SK-N-SH treated with all-trans-retinoic acid at 6 μM for 48 hours (cell line): ENCODE data around the gene SLC30A10.

Experiments
- ATAC-seq: fragments of 200-7000 bp; cut with Tn5 transposase; 3 replicates; pipeline ENCODE4 v1.9.1; 2020; ENCODE audit warnings: mild to moderate bottlenecking, moderate library complexity
- ARNTL ChIP-seq: fragments of 450-650 bp; formaldehyde crosslinking; IDR thresholded peaks from 2 replicates; pipeline ENCODE4 v1.5.0; 2020; ENCODE audit warnings: low read depth, mild to moderate bottlenecking, moderate library complexity, borderline replicate concordance
- BACH2 ChIP-seq: fragments of 250-450 bp; sonication (Bioruptor Pico); IDR thresholded peaks from 2 replicates; pipeline ENCODE4 v1.9.0; 2021; ENCODE audit warnings: mild to moderate bottlenecking, borderline replicate concordance
- CREB5 ChIP-seq: fragments of 250-450 bp; sonication (Bioruptor Pico); IDR thresholded peaks from 2 replicates; pipeline ENCODE4 v1.5.1; 2020; ENCODE audit warnings: low read depth, mild to moderate bottlenecking, moderate library complexity
- CSDC2 ChIP-seq: fragments of 250-450 bp; sonication (Bioruptor Pico); IDR thresholded peaks from 2 replicates; pipeline ENCODE4 v1.5.0; 2020; ENCODE audit warnings: mild to moderate bottlenecking, moderate library complexity
- CSRNP3 ChIP-seq: fragments of 250-450 bp; sonication (Bioruptor Pico); IDR thresholded peaks from 2 replicates; pipeline ENCODE4 v1.5.1; 2021; ENCODE audit warnings: mild to moderate bottlenecking, moderate library complexity
- ESRRG ChIP-seq: fragments of 250-450 bp; sonication (Bioruptor Pico); IDR thresholded peaks from 2 replicates; pipeline ENCODE4 v1.6.1; 2021; ENCODE audit warnings: mild to moderate bottlenecking
- GLIS3 ChIP-seq: fragments of 250-450 bp; sonication (Bioruptor Pico); IDR thresholded peaks from 2 replicates; pipeline ENCODE4 v1.5.0; 2020; ENCODE audit warnings: mild to moderate bottlenecking, moderate library complexity
- ISL1 ChIP-seq: fragments of 250-450 bp; sonication (Bioruptor Pico); IDR thresholded peaks from 2 replicates; pipeline ENCODE4 v2.1.2; 2022; ENCODE audit warnings: mild to moderate bottlenecking, moderate library complexity
- OSR1 ChIP-seq: fragments of 250-450 bp; sonication (Bioruptor Pico); IDR thresholded peaks from 2 replicates; pipeline ENCODE4 v1.8.0; 2022; ENCODE audit warnings: moderate library complexity, mild to moderate bottlenecking, inconsistent platforms
- PATZ1 ChIP-seq: fragments of 250-450 bp; sonication (Bioruptor Pico); IDR thresholded peaks from 2 replicates; pipeline ENCODE4 v1.8.0; 2020; ENCODE audit warnings: mild to moderate bottlenecking, moderate library complexity, borderline replicate concordance
- POU6F1 ChIP-seq: fragments of 250-450 bp; sonication (Bioruptor Pico); IDR thresholded peaks from 2 replicates; pipeline ENCODE4 v1.8.0; 2021; ENCODE audit warnings: low read depth, mild to moderate bottlenecking, moderate library complexity, borderline replicate concordance
- PPARA ChIP-seq: fragments of 250-450 bp; sonication (Bioruptor Pico); IDR thresholded peaks from 2 replicates; pipeline ENCODE4 v1.5.0; 2020; ENCODE audit warnings: mild to moderate bottlenecking, borderline replicate concordance
- RARB ChIP-seq: fragments of 250-450 bp; sonication (Bioruptor Pico); IDR thresholded peaks from 2 replicates; pipeline ENCODE4 v1.8.0; 2021; ENCODE audit warnings: mild to moderate bottlenecking, moderate library complexity
- SNAI2 ChIP-seq: fragments of 250-450 bp; sonication (Bioruptor Pico); IDR thresholded peaks from 2 replicates; pipeline ENCODE4 v1.5.0; 2020; ENCODE audit warnings: mild to moderate bottlenecking, moderate library complexity
- TCF4 ChIP-seq: fragments of 250-450 bp; sonication (Bioruptor Pico); IDR thresholded peaks from 2 replicates; pipeline ENCODE4 v1.8.0; 2021; ENCODE audit warnings: mild to moderate bottlenecking, moderate library complexity, borderline replicate concordance
- TOX ChIP-seq: fragments of 250-450 bp; sonication (Bioruptor Pico); IDR thresholded peaks from 2 replicates; pipeline ENCODE4 v1.8.0; 2021; ENCODE audit warnings: mild to moderate bottlenecking, moderate library complexity, borderline replicate concordance
- TSHZ2 ChIP-seq: fragments of 250-450 bp; sonication (Bioruptor Pico); IDR thresholded peaks from 2 replicates; pipeline ENCODE4 v1.5.0; 2020; ENCODE audit warnings: mild to moderate bottlenecking, moderate library complexity
- ZC3H10 ChIP-seq: fragments of 250-450 bp; sonication (Bioruptor Pico); IDR thresholded peaks from 2 replicates; pipeline ENCODE4 v1.5.1; 2021; ENCODE audit warnings: mild to moderate bottlenecking, moderate library complexity
- ZFP3 ChIP-seq: fragments of 250-450 bp; sonication (Bioruptor Pico); IDR thresholded peaks from 2 replicates; pipeline ENCODE4 v1.5.0; 2020; ENCODE audit warnings: mild to moderate bottlenecking, moderate library complexity
- ZFP30 ChIP-seq: fragments of 450-650 bp; formaldehyde crosslinking; IDR thresholded peaks from 2 replicates; pipeline ENCODE4 v1.5.0; 2022; ENCODE audit warnings: mild to moderate bottlenecking, moderate library complexity
- ZNF565 ChIP-seq: fragments of 450-650 bp; formaldehyde crosslinking; conservative IDR thresholded peaks from 2 replicates; pipeline ENCODE4 v1.5.0; 2020; ENCODE audit warnings: low read depth, mild to moderate bottlenecking, moderate library complexity
- ZNF70 ChIP-seq: fragments of 450-650 bp; formaldehyde crosslinking; IDR thresholded peaks from 2 replicates; pipeline ENCODE4 v1.5.0; 2020; ENCODE audit warnings: mild to moderate bottlenecking, moderate library complexity
- ZNF8 ChIP-seq: fragments of 450-650 bp; formaldehyde crosslinking; IDR thresholded peaks from 2 replicates; pipeline ENCODE4 v1.5.0; 2020; ENCODE audit warnings: mild to moderate bottlenecking, moderate library complexity

The SLC30A10 gene

GRCh38 chr1:219902951-219903350, 25.4 kb downstream of the SLC30A10 start:
- no peak for ATAC-seq
- TF ChIP-seq ISL1 (CRISPR knock-in tag), result no peak
- no peak for TF ChIP-seq GLIS3
- TF ChIP-seq ZNF565 (CRISPR knock-in tag), result no peak
- TF ChIP-seq BACH2 (CRISPR knock-in tag), result no peak
- no peak for TF ChIP-seq ZFP30 (CRISPR knock-in tag)
- no peak for TF ChIP-seq ESRRG (CRISPR knock-in tag)
- no peak for TF ChIP-seq ZC3H10 (CRISPR knock-in tag)
- TF ChIP-seq ZFP3, result no peak
- no peak for TF ChIP-seq PATZ1 (CRISPR knock-in tag)
- no peak for TF ChIP-seq PPARA (CRISPR knock-in tag)
- no peak for TF ChIP-seq ARNTL (CRISPR knock-in tag)
- no peak for TF ChIP-seq CSDC2 (CRISPR knock-in tag)
- TF ChIP-seq TSHZ2 (CRISPR knock-in tag), result no peak
- TF ChIP-seq ZNF8 (CRISPR knock-in tag), result no peak
- TF ChIP-seq CSRNP3 (CRISPR knock-in tag), result no peak
- TF ChIP-seq TOX, result no peak
- TF ChIP-seq SNAI2, result no peak
- no peak for TF ChIP-seq CREB5 (CRISPR knock-in tag)
- TF ChIP-seq, all 23 proteins: peak for 0

GRCh38 chr1:219900882-219901281, 27.5 kb downstream of the SLC30A10 start:
- ATAC-seq, result no peak

GRCh38 chr1:219900201-219900600, 28.2 kb downstream of the SLC30A10 start:
- no peak for ATAC-seq
- no peak for TF ChIP-seq CREB5 (CRISPR knock-in tag)
- no peak for TF ChIP-seq SNAI2
- no peak for TF ChIP-seq TOX
- TF ChIP-seq PPARA (CRISPR knock-in tag), result no peak
- TF ChIP-seq ZNF70 (CRISPR knock-in tag), result no peak
- TF ChIP-seq ZFP30 (CRISPR knock-in tag), result no peak
- TF ChIP-seq ISL1 (CRISPR knock-in tag), result no peak
- TF ChIP-seq ZC3H10 (CRISPR knock-in tag), result no peak
- no peak for TF ChIP-seq ZFP3
- no peak for TF ChIP-seq GLIS3
- no peak for TF ChIP-seq RARB
- no peak for TF ChIP-seq PATZ1 (CRISPR knock-in tag)
- TF ChIP-seq BACH2 (CRISPR knock-in tag), result no peak
- TF ChIP-seq CSRNP3 (CRISPR knock-in tag), result no peak
- TF ChIP-seq TCF4 (CRISPR knock-in tag), result no peak

More at GRCh38 chr1:219900882-219901281, 27.5 kb downstream of the SLC30A10 start:
- TF ChIP-seq ZNF70 (CRISPR knock-in tag) (no peak), RARB (no peak), POU6F1 (no peak), OSR1 (CRISPR knock-in tag) (no peak)
